H7 (cell line): ENCODE results near the gene DRD2. TPM values are rescaled to one million over a fixed set of nuclear protein-coding genes. Genes with fewer than 3 reads are reported as not detected.
A peak's percentile ranks its signal among the peaks of the same experiment; 100 is the strongest.

ENCODE experiments used
- DNase-seq: peaks from one replicate; pipeline ENCODE4 v3.0.0; 2012
- H3K27me3 ChIP-seq: 2 replicates; pipeline ENCODE4 v1.6.0; 2011; ENCODE audit warnings: mild to moderate bottlenecking, low read length; ENCODE audit not compliant: control insufficient read depth, insufficient read depth
- H3K36me3 ChIP-seq: replicated peaks from 2 replicates; pipeline ENCODE4 v1.5.1; 2011; ENCODE audit warnings: low read length; ENCODE audit not compliant: control insufficient read depth, insufficient read depth
- H3K4me3 ChIP-seq: 2 replicates; pipeline ENCODE4 v1.5.1; 2011; ENCODE audit warnings: low read depth, mild to moderate bottlenecking, control low read depth, low read length, moderate library complexity; ENCODE audit not compliant: insufficient read depth
- total RNA-seq: library from RNA; depleted of rRNA; stranded (reverse); fragments of >200 nt; shearing (Covaris generic); gene quantifications from 2 replicates; pipeline ENCODE4 v1.2.3, GENCODE V29; 2014

DRD2 gene
- total RNA-seq, 1 experiment from 2014 or later = 0.38 TPM

DNA sequence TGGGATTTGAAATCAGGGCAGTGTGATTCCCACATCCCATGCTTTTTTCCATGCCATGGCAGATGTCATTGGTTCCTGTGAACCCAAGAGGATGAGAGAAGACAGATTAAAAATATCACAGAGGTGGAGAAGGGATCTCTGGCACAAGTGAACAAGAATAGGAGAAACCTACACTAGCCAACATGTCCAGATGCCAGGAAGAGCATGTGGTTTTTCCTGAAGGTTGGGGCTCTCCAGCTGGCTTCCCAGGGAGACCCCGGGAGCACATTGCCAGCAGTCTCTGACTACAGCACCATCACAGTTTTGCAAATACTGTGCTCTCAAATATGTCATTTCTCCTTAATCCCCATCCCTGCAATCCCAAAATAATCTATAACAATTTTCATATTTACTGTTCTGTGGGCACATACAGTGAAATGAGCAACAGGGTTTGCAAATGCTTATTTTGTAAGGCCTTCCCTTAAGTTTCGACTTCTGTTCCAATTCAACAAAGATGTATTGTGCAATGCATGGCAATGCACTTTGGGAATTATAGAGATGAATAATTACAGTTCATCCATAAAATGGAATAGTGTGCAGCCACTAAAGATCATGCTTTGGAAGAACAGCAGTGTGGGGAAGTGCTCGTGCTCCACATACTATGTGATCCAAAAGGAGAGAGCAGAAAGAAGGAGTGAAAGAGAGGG, 82.8 kb downstream of the DRD2 start:
- no peak overlapping the region for H3K4me3 ChIP-seq
- peaks cover 3% of the 10 kb centered on the region for H3K27me3 ChIP-seq
- no peak for DNase-seq
- H3K36me3 ChIP-seq = no peaks in the 10 kb centered on the region

DNA sequence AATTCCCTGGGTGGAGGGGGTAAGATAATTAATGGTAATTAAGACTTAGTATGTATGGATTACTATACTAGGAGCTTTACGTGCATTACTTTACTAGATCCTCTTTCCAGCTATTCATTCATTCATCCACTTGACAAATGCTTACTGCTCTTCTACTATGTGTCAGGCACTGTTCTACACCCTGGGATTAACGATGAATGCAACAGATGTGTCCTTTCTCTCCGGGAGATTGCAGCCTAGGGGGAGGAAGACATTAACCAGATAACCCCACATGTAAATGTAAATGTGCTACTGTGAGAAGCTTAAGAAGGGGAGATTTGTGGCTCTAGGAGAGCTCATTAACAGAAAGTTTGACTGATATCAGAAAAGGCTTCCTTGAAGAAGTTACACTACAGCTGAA, 85.9 kb downstream of the DRD2 start:
- H3K36me3 ChIP-seq = no peaks in the 10 kb centered on the region
- DNase-seq = no peak
- H3K27me3 ChIP-seq = peaks cover 8% of the 10 kb centered on the region
- H3K4me3 ChIP-seq = no peak overlapping the region

DNA sequence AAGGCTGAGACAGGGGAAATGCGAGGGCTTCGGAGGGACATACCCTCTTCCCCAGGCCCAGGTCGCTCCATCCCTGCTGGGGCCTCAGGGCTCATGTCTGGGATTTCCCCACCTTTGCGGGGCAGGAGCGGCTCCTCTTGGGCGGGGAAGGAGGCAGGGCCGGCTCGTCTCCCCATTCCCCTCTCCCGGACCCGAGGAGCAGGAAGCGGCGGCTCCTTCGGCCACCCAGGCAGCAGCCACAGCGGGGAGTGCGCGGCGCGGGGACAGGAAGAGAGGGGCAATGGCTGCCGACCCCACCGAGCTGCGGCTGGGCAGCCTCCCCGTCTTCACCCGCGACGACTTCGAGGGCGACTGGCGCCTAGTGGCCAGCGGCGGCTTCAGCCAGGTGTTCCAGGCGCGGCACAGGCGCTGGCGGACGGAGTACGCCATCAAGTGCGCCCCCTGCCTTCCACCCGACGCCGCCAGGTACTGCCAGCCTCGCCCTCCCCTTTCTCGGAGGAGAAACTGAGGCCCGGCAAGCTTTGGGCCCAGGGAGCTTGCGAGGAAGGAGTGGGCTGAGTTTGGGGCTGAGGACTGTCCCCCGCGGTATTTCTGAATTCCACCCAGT, 87.5 kb downstream of the DRD2 start, which contains the start of gene ANKK1:
ANKK1 (plus strand) TSS at position 175 of the 607 bp plus-strand sequence; CDS start at position 281, 106 bp downstream.
- Histone ChIP-seq H3K36me3 (no peaks in the 10 kb centered on the region), H3K27me3 (peaks cover 8% of the 10 kb centered on the region), H3K4me3 (peak within 1 kb of the TSS; percentile 39)
- DNase-seq = peak; percentile 91

DNA sequence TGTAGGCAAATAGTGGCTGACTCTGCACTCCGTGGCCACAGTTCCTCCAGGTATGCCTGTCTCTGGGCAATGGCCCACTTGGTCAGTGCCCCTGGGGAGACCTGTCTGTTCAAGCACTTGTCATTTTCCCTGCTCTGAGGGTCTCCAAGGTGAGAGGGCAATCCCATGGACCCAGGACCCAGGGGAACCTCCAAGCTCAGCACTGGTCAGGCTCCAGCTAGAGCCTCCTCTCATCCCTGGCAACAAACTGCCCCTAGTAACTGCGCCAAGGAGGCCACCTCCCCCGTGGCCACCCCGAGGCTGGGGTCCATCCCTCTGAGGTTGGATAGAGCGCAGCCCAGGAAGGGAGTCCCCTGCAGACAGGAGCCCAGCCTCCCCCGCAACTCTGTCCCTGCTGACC, 88.3 kb downstream of the DRD2 start:
- DNase-seq = no peak
- Histone ChIP-seq H3K36me3 (no peaks in the 10 kb centered on the region), H3K4me3 (no peak overlapping the region), H3K27me3 (peaks cover 8% of the 10 kb centered on the region)

DNA sequence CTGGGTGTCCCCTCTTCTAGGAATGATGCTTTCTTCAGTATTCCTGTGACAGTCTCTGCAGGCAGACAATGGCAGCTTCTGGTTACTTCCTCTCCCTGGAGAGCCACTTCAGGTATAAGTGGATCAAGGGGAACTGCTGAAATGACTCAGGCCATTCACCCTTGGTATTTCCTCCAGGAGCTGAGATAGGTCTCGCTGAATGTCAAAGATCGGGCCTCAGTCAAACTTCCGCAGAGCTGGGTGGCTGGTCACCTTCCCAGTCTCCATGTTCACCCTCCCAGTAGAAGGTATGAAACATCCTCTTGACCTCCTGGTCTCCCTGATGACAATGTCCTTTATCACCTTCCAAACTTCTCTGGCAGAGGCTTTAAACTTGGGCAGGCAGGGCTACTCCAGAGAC, 89.4 kb downstream of the DRD2 start:
- H3K27me3 ChIP-seq = peaks cover 8% of the 10 kb centered on the region

DNA sequence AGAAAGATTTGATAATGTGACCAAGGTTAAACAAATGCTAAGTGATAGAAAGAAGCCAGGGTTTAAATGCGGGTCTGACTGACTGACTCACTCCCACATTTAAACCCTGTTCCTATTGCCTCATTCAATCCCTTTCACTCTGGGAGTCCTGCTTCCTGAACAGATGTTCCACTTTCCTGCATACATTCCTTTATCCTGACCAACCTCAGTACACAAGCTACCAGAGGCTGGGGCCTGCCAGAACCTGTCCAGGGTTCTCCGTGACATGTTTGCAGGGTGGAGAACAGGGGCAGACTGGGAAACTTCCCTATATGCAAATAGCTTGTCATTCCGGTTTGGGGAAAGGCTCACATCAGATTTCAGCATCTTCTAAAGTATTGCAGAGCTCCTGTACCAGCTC, 90.6 kb downstream of the DRD2 start:
- no peaks in the 10 kb centered on the region for H3K36me3 ChIP-seq
- DNase-seq = no peak

More for the DNA sequence above, 89.4 kb downstream of the DRD2 start:
- Histone ChIP-seq H3K36me3 (no peaks in the 10 kb centered on the region), H3K4me3 (no peak overlapping the region)
- no peak for DNase-seq

DNA sequence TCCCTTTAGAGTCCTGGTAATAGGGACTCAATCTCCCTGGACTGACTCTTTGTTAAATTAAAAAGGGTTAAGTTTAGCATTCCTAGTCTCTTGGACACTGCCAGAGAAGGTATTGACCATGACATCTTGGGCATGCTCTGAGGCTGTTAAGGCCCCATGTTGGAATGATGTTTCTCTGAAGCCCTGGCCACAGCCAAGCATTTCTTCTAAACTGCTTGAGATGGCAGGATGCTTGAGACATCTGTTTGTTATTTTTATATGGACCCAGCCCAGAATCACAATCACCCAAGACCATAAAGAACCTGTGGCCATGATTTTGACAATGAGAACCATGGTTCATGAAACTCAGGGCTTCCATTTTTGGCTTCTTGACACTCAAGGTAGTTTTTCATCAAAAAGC, 93.1 kb downstream of the DRD2 start:
- H3K27me3 ChIP-seq = peaks cover 3% of the 10 kb centered on the region
- no peak overlapping the region for H3K4me3 ChIP-seq
- no peak for DNase-seq
- no peaks in the 10 kb centered on the region for H3K36me3 ChIP-seq

More for the DNA sequence above, 90.6 kb downstream of the DRD2 start:
- no peak overlapping the region for H3K4me3 ChIP-seq
- H3K27me3 ChIP-seq = peaks cover 8% of the 10 kb centered on the region

DNA sequence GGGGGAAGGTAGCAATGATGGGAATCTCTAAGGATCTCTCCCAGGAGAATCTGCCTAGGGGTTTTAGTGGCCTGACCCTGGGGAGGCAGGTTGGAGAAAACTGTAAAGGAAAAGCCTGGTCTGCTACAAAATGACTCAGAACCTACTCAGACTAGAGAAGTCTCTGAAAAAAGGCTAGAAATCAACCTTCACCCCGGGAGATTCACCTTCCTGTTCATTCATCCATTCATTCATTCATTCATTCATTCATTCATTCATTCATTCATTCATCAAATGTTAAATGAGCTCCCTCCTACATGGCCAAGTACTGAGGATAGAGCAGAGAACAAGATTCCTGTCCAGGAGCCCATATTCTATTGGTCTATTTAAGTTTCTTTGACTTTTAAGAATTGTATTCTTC, 96.5 kb downstream of the DRD2 start:
- no peak overlapping the region for H3K4me3 ChIP-seq
- H3K36me3 ChIP-seq = no peaks in the 10 kb centered on the region
- DNase-seq = no peak
- H3K27me3 ChIP-seq = no peaks in the 10 kb centered on the region

DNA sequence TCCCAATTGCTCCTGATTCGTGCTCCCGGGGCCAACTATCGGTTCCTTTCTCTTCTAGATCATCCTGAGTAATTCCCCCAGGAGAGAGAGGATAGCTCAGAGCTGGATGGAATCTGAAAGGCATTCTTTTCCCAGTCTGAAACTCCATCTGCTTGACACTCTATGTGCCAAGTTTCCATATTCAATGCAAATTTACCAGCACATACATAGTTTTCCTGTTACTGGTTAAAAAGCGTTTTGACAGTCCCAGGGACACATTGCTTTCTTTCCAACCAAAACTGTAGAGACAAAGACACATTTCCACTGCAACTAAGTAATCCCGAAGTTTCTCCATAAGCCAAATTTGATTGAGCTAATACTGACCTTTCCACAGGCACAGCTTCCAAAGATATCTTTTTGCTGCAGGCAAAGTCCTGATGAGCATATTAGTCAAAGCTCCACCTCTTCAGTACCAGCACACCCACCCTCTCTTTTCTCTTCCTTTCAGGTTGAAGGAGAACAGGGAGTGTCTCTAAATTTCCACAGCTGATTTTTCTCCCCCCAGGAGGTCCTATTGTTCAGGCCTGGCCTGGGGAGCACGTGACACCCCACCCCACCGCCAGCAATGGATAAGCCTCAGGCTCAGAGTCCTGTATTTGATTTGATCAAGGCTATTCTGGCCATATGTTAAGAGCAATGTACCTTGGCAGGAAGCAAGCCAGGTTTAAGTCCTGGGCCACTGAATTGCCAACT, 97.4 kb downstream of the DRD2 start:
- no peaks in the 10 kb centered on the region for H3K36me3 ChIP-seq
- H3K4me3 ChIP-seq = no peak overlapping the region
- DNase-seq = no peak
- no peaks in the 10 kb centered on the region for H3K27me3 ChIP-seq

DNA sequence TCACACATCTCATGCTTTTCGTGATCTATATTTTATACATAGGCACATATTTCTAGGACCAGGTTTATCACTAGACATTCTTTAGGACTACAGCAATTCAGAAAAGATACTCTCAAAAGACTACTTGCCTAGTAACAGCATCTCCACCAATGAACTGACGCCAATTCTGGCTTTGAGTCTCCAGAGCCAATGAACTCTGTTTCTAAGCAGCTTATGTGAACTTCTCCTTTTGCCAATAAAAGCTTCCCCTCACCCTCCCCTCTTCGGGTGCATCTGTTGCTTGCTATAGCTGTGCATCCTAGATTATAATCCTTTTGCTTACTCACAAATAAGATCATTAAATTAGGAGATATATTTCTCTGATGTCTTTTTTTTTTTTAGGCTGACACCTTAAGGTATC, 99.0 kb downstream of the DRD2 start:
- no peak overlapping the region for H3K4me3 ChIP-seq
- H3K27me3 ChIP-seq = no peaks in the 10 kb centered on the region
- no peak for DNase-seq
- no peaks in the 10 kb centered on the region for H3K36me3 ChIP-seq

DNA sequence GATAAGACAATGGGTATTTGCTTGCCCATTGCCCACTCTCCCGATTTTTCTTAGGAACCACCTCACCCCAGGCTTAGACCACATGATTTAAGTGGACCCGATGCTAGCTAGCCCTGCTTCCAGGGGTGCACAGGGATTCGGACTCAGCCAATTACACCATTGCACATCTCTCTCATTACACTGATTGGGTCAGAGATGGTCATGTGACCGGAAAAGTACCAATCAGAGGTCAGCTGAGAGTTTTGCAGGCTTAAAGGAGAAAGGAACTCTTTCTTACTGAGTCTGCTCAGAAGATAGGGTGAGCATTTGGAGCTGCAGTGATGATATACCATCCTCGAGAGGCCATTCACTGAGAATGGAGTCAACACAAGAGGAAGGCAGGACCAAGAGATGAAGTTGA, 99.8 kb downstream of the DRD2 start:
- Histone ChIP-seq H3K36me3 (no peaks in the 10 kb centered on the region), H3K27me3 (no peaks in the 10 kb centered on the region), H3K4me3 (no peak overlapping the region)
- DNase-seq = no peak

DNA sequence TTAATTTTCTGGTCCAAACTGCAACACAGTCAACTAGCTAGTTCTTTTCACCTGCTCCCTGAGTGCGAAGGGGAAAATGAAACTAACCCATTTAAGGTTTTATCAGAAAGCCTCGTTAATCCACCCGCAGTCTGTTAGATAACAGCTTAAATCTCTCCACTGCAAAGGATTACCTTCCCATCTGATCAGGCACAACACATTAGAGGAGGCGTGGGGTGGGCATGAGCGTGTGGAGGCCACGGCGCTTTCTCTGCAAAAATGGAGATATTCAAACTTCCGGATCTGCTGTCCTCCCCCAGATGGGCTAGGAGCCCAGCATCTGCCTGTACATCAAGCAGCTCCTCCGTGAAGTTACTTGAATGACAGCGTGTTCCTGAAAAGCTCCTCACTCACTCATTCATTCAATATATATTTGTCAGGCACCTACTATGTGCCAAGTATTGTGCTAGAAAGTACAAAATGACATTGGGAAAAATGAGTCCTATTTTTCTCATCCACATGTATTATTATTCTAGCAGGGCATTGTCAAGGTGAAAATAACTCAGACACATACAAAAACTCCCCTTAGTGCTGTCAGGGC, 101.1 kb downstream of the DRD2 start:
- Histone ChIP-seq H3K27me3 (no peaks in the 10 kb centered on the region), H3K4me3 (no peak overlapping the region), H3K36me3 (no peaks in the 10 kb centered on the region)
- no peak for DNase-seq

DNA sequence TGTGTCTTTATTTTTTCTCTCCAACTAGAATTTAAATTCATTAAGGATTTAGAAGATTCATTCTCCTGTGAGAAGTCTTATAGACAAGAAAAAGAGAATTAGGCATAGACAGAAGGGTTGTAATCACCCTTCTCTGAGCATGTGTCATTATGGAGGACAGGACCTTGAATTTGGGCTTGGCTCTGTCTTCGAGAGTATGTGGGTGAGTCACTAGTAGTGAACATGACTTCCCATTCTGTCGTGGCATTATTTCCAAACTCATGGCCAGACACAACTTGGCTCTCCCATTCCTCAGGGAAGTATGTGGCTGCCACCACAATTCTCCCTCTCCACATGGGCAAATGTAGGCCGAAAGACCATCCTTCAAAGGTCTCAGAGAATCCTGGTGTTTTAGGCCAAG, 101.9 kb downstream of the DRD2 start:
- Histone ChIP-seq H3K27me3 (no peaks in the 10 kb centered on the region), H3K4me3 (no peak overlapping the region), H3K36me3 (no peaks in the 10 kb centered on the region)
- no peak for DNase-seq

DNA sequence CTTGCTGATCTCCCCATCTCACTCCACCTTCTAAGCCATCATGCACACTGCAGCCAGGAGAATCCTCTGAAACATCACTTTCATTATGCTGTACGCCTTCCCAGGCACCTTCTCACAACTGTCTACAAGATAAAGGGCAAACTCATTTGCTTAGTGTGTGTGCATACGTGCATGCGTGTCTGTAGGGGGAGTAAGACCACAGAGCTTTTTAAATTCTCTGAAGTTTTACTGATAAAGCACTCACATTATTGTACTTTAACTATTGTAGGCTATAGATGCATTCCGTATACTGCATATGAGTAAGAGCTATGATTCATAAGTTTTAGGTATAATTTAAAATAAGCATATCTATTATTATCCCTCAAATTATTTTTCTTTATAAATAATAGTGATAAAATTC, 102.9 kb downstream of the DRD2 start:
- no peak for DNase-seq
- H3K4me3 ChIP-seq = no peak overlapping the region
- no peaks in the 10 kb centered on the region for H3K27me3 ChIP-seq
- H3K36me3 ChIP-seq = no peaks in the 10 kb centered on the region

DNA sequence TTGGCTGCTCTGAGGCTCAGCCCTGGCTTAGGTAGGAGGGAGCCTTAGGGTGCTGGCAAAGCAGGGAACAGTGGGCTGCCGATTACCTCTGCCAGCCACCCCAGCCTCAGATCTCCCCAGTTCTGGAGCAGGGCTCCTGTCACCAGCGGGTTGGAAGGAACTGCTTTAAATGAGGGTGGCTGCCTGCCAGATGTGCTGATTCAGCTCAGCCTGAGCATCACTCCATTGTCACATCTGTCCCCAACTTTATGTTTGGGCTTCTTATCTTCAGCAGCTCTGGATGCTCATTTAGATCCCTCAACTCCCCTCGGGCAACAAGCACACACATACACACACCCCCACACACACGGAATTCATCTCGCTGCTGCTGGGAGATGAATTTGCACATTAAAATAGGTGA, 104.6 kb downstream of the DRD2 start:
- Histone ChIP-seq H3K36me3 (no peaks in the 10 kb centered on the region), H3K4me3 (no peak overlapping the region), H3K27me3 (no peaks in the 10 kb centered on the region)
- no peak for DNase-seq
